GF-D8 (cell line): ENCODE data around the gene KMT2C.
"Not testable (repeated sequence)": the region's sequence is repeated elsewhere in the genome, so short reads cannot be mapped to it uniquely, and the experiment has no call there.

Experiments
- DNase-seq: peaks from one replicate; lab custom pipeline; 2025; lab: John Stamatoyannopoulos, UW

The KMT2C gene

GRCh38 chr7:152402384-152403250 is 33.2 kb downstream of the KMT2C start:
- DNase-seq: no peak

GRCh38 chr7:152399344-152399743 is 36.5 kb downstream of the KMT2C start:
- DNase-seq: no peak

- no peak for DNase-seq
Measured at GRCh38 chr7:152395112-152395511, 40.7 kb downstream of the KMT2C start.

GRCh38 chr7:152394214-152394613 is 41.6 kb downstream of the KMT2C start:
- DNase-seq: not testable (repeated sequence)

- no peak for DNase-seq
Measured at GRCh38 chr7:152392254-152392653, 43.5 kb downstream of the KMT2C start.

GRCh38 chr7:152386136-152386764 is 49.6 kb downstream of the KMT2C start:
- DNase-seq: not testable (repeated sequence)

- not testable (repeated sequence) for DNase-seq
Measured at GRCh38 chr7:152384235-152385200, 51.3 kb downstream of the KMT2C start.

- no peak for DNase-seq
Measured at GRCh38 chr7:152383341-152384234, 52.2 kb downstream of the KMT2C start.

- no peak for DNase-seq
Measured at GRCh38 chr7:152382244-152382643, 53.6 kb downstream of the KMT2C start.

GRCh38 chr7:152380931-152381578 is 54.7 kb downstream of the KMT2C start:
- DNase-seq: not testable (repeated sequence)

- DNase-seq: not testable (repeated sequence)
Measured at GRCh38 chr7:152378497-152378896, 57.3 kb downstream of the KMT2C start.

GRCh38 chr7:152376716-152377484 is 58.9 kb downstream of the KMT2C start:
- DNase-seq: not testable (repeated sequence)

- DNase-seq: no peak
Measured at GRCh38 chr7:152370297-152370696, 65.5 kb downstream of the KMT2C start.

- DNase-seq: no peak
Measured at GRCh38 chr7:152369518-152369917, 66.3 kb downstream of the KMT2C start.

- DNase-seq: no peak
Measured at GRCh38 chr7:152367170-152367569, 68.6 kb downstream of the KMT2C start.

- no peak for DNase-seq
Measured at GRCh38 chr7:152366662-152367061, 69.1 kb downstream of the KMT2C start.

- DNase-seq: no peak
Measured at GRCh38 chr7:152365982-152366603, 69.7 kb downstream of the KMT2C start.

GRCh38 chr7:152363798-152364197 is 72.0 kb downstream of the KMT2C start:
- no peak for DNase-seq
